ENCODE results near the gene ZNF500.

DNA sequence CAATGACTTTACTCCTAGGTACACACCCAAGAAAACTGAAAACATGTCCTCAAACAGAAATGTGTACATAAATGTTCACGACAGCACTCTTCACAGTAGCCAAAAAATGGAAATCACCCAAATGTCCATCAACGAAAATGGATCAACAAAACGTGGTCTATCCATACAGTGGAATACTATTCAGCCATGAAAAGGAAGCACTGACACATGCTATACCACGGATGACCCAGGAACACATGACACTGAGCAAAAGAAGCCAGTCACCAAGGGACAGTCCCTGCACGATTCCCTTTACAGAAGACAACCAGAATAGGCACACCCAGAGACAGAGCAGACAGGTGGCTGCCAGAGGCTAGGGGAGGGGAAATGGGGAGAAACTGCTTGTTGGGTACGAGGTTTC is 11.3 kb downstream of the ZNF500 start:
- no peak for TF ChIP-seq SUZ12 (IDR thresholded peaks at IDR 0.05)
- no peak for TF ChIP-seq TARDBP (IDR thresholded peaks at IDR 0.05)
- no peak for TF ChIP-seq ELF4 (IDR thresholded peaks at IDR 0.05)
- TF ChIP-seq FOXA1 (IDR thresholded peaks at IDR 0.05), result no peak
- no peak for TF ChIP-seq SP1 (IDR thresholded peaks at IDR 0.05)
- no peak for TF ChIP-seq ZNF384 (IDR thresholded peaks at IDR 0.05)
- no peak for TF ChIP-seq LEF1 (IDR thresholded peaks at IDR 0.05; ENCODE audit: borderline replicate concordance)
- TF ChIP-seq ARNT (IDR thresholded peaks at IDR 0.05), result no peak
- TF ChIP-seq FOXK2 (IDR thresholded peaks at IDR 0.05), result no peak
- no peak for TF ChIP-seq BHLHE40 (IDR thresholded peaks at IDR 0.05; ENCODE audit: borderline replicate concordance)
- no peak for TF ChIP-seq HDGF (IDR thresholded peaks at IDR 0.05; ENCODE audit: borderline replicate concordance)
